Kidney epithelial cell (primary cell): Measurements from ENCODE around the gene MICAL3. TPM values are rescaled to one million over a fixed set of nuclear protein-coding genes. Genes with fewer than 3 reads are reported as not detected.

Experiments
- DNase-seq: peaks from one replicate; pipeline ENCODE4 v3.0.0-alpha.2; 2010; ENCODE audit warnings: low read depth
- H3K27me3 ChIP-seq: 2 replicates; pipeline ENCODE4 v1.6.0; 2011; ENCODE audit warnings: low read length; ENCODE audit not compliant: control insufficient read depth, insufficient read depth
- H3K36me3 ChIP-seq: 2 replicates; pipeline ENCODE4 v1.5.1; 2011; ENCODE audit warnings: low read length; ENCODE audit not compliant: control insufficient read depth, insufficient read depth
- H3K4me3 ChIP-seq: 2 replicates; pipeline ENCODE4 v1.5.1; 2011; ENCODE audit warnings: low read depth, mild to moderate bottlenecking, control low read depth, low read length
- CTCF ChIP-seq: IDR thresholded peaks from 2 replicates; pipeline ENCODE4 v1.5.1; 2011; ENCODE audit warnings: mild to moderate bottlenecking, moderate library complexity, low read length, control low read depth, inconsistent platforms; ENCODE audit not compliant: insufficient read depth, poor library complexity, severe bottlenecking
- total RNA-seq: library from RNA; depleted of rRNA; stranded (reverse); fragments of >200 nt; gene quantifications from 2 replicates; pipeline ENCODE4 v1.2.3, GENCODE V29; 2015

Gene MICAL3
- total RNA-seq, 1 donor from 2014 or later, result 38.9 TPM

- H3K4me3 ChIP-seq, result no peak overlapping the region
- DNase-seq, result no peak
- TF ChIP-seq CTCF, result no peak
- no peaks in the 10 kb centered on the region for H3K36me3 ChIP-seq
- no peaks in the 10 kb centered on the region for H3K27me3 ChIP-seq
These were observed 42.9 kb downstream of the MICAL3 start for GRCh38 chr22:17981497-17981896.

DNA sequence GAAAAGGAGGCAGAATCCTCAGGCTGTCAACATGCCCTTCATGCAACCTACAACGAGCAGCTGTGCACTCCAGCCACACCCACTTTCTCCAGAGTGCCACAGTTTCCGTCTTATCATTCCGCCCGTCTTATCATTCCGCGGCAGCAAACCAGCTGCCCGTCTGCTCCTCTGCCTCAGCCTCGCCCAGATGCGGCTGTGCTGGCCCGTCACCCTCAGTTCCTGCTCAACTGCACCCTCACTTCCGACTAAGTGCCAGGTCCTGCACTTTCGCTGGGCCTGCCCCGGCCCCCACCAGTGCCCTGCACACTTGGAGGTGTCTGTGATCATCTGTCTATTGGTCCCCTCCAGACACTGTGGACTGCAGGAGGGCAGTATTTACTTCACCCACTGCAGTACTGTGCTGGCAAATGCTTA, 43.7 kb downstream of the MICAL3 start:
- no peak for TF ChIP-seq CTCF
- Histone ChIP-seq H3K27me3 (no peaks in the 10 kb centered on the region), H3K4me3 (no peak overlapping the region), H3K36me3 (no peaks in the 10 kb centered on the region)
- no peak for DNase-seq

- no peaks in the 10 kb centered on the region for H3K27me3 ChIP-seq
- TF ChIP-seq CTCF, result no peak
- no peak overlapping the region for H3K4me3 ChIP-seq
- no peaks in the 10 kb centered on the region for H3K36me3 ChIP-seq
- DNase-seq, result no peak
These were observed 44.3 kb downstream of the MICAL3 start for GRCh38 chr22:17980015-17980590.

DNA sequence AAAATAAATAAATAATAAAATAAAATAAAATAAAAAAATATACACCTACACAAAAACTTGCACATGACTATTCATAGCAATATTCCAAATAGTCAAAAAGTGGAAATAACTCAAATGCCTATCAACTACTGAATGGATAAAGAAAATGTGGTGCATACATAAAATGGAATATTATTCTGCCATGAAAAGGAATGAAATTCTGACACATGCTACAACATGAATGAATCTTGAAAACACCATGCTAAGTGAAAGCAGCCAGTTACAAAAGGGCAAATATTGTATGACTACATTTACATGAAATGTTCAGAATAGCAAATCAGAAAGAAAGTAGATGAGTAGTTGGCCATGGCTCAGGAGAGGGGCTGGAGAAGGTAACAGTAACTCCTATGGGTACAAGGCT, 46.3 kb downstream of the MICAL3 start:
- no peak for DNase-seq
- Histone ChIP-seq H3K4me3 (no peak overlapping the region), H3K27me3 (no peaks in the 10 kb centered on the region), H3K36me3 (no peaks in the 10 kb centered on the region)
- TF ChIP-seq CTCF, result no peak

GRCh38 chr22:17977371-17977770, 47.0 kb downstream of the MICAL3 start:
- no peaks in the 10 kb centered on the region for H3K27me3 ChIP-seq
- H3K36me3 ChIP-seq, result no peaks in the 10 kb centered on the region
- DNase-seq, result no peak
- H3K4me3 ChIP-seq, result no peak overlapping the region
- no peak for TF ChIP-seq CTCF

GRCh38 chr22:17976121-17976520, 48.2 kb downstream of the MICAL3 start:
- Histone ChIP-seq H3K27me3 (no peaks in the 10 kb centered on the region), H3K36me3 (no peaks in the 10 kb centered on the region), H3K4me3 (no peak overlapping the region)
- no peak for TF ChIP-seq CTCF
- DNase-seq, result no peak
